Measurements from ENCODE around the gene RPA1.

DNA sequence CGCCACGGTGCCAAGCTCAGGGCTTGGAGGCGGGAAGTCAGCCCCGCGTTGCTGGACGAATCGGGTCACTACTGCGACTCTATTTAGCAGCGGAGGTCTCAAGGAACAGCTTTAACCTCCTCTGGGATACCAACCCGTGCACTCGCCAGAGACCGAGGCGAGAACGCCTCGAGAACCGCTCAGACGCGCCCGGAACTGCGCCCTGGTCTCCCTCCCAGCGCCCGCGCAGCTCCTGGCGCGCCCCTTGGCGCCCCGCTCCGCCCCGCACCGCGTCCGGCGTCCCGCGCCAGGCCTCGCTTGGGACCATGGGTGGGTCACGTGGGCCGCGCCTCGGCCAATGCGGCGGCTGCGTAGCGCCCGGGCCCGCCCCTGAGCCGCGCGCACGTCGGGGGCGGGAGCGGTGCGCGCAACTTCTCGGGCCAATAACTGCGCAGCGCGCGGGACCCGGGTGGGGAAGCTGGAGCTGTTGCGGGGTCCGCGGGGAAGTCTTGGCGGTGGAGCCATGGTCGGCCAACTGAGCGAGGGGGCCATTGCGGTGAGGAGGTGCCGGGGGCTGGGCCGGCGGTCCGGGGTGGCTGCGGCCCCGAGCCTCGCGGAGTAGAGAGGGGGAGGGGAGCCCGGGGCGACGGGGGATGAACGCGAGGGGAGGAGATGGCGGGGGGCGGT is at the start of gene RPA1, which contains the start of gene SMYD4:
- TF ChIP-seq, protein P1, sequence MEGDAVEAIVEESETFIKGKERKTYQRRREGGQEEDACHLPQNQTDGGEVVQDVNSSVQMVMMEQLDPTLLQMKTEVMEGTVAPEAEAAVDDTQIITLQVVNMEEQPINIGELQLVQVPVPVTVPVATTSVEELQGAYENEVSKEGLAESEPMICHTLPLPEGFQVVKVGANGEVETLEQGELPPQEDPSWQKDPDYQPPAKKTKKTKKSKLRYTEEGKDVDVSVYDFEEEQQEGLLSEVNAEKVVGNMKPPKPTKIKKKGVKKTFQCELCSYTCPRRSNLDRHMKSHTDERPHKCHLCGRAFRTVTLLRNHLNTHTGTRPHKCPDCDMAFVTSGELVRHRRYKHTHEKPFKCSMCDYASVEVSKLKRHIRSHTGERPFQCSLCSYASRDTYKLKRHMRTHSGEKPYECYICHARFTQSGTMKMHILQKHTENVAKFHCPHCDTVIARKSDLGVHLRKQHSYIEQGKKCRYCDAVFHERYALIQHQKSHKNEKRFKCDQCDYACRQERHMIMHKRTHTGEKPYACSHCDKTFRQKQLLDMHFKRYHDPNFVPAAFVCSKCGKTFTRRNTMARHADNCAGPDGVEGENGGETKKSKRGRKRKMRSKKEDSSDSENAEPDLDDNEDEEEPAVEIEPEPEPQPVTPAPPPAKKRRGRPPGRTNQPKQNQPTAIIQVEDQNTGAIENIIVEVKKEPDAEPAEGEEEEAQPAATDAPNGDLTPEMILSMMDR (IDR thresholded peaks at IDR 0.05): no peak
- peak in 1 of 2 donors; percentile 81 for TF ChIP-seq POLR2A (IDR thresholded peaks at IDR 0.05)
